ENCODE results near the gene ANLN.
"Not testable (repeated sequence)": the region's sequence is repeated elsewhere in the genome, so short reads cannot be mapped to it uniquely, and the experiment has no call there.

ANLN gene

GRCh38 chr7:36468370-36469101, 78.9 kb downstream of the ANLN start:
- no peak for DNase-seq

- DNase-seq = no peak
Measured at GRCh38 chr7:36469236-36469635, 79.6 kb downstream of the ANLN start.

GRCh38 chr7:36472141-36472729, 82.6 kb downstream of the ANLN start:
- no peak for DNase-seq

GRCh38 chr7:36473454-36474282, 84.0 kb downstream of the ANLN start:
- no peak for DNase-seq

GRCh38 chr7:36474283-36475010, 84.8 kb downstream of the ANLN start:
- DNase-seq = no peak

GRCh38 chr7:36475011-36475342, 85.3 kb downstream of the ANLN start:
- DNase-seq = no peak

GRCh38 chr7:36475381-36475780, 85.7 kb downstream of the ANLN start:
- DNase-seq = no peak

GRCh38 chr7:36478745-36479144, 89.1 kb downstream of the ANLN start:
- DNase-seq = no peak

- not testable (repeated sequence) for DNase-seq
Measured at GRCh38 chr7:36483853-36484252, 94.2 kb downstream of the ANLN start.

GRCh38 chr7:36484265-36484664, 94.6 kb downstream of the ANLN start:
- no peak for DNase-seq

GRCh38 chr7:36486336-36486735, 96.7 kb downstream of the ANLN start:
- no peak for DNase-seq

- no peak for DNase-seq
Measured at GRCh38 chr7:36487756-36488336, 98.2 kb downstream of the ANLN start.

GRCh38 chr7:36488672-36489071, 99.0 kb downstream of the ANLN start:
- DNase-seq = not testable (repeated sequence)

GRCh38 chr7:36490419-36490830, 100.8 kb downstream of the ANLN start:
- no peak for DNase-seq

- DNase-seq = no peak
Measured at GRCh38 chr7:36491317-36491716, 101.7 kb downstream of the ANLN start.

- no peak for DNase-seq
Measured at GRCh38 chr7:36496576-36496975, 106.9 kb downstream of the ANLN start.

- not testable (repeated sequence) for DNase-seq
Measured at GRCh38 chr7:36497176-36497575, 107.5 kb downstream of the ANLN start.

GRCh38 chr7:36497775-36498174, 108.1 kb downstream of the ANLN start:
- DNase-seq = no peak

Measured in stimulated activated naive CD4-positive, alpha-beta T cell treated with Interleukin-2 at 50 U/mL for 16 hours (primary cell).